ENCODE measurements around the gene ZNF438. TPM values are rescaled to one million over a fixed set of nuclear protein-coding genes. Genes with fewer than 3 reads are reported as not detected.

ZNF438 gene
- total RNA-seq, 2 experiments from 2014 or later: 2.3 to 2.6 TPM

DNA sequence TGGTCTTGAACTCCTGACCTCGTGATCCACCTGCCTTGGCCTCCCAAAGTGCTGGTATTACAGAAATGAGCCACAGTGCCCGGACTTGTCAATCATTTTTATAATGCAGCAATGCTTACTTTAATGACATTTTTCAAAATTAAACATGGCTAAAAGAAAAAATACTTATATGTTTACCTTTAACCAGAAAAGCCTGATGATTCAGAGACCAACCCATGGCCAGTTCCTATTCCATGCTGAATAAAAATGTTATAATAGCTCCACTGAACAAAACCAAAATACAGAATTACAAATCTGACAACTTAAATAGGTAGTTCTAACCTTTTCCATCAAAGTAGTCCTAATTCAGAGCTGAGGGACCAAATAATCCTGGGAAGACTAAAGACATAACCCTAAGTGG, 21.6 kb downstream of the ZNF438 start:
- peaks cover 2% of the 10 kb centered on the region for H3K4me1 Mint-ChIP-seq (ENCODE audit: low read depth)
- no peaks in the 10 kb centered on the region for H3K9me3 Mint-ChIP-seq (ENCODE audit: insufficient read depth)
- H3K36me3 Mint-ChIP-seq (ENCODE audit: low read depth): no peaks in the 10 kb centered on the region
- ChIA-PET CTCF (interaction anchor here (0.9 to 1.6 kb wide), 2 partner anchors 22 to 24 kb away, joined by 3 to 6 read pairs; partner anchors contain the start of gene ZNF438), POLR2A (no interaction called here)
- no peak overlapping the region for H3K27ac Mint-ChIP-seq
- DNase-seq: no peak
- ATAC-seq: no peak
- H3K27me3 Mint-ChIP-seq (ENCODE audit: low read depth): no peaks in the 10 kb centered on the region
- H3K4me3 Mint-ChIP-seq: no peak overlapping the region

DNA sequence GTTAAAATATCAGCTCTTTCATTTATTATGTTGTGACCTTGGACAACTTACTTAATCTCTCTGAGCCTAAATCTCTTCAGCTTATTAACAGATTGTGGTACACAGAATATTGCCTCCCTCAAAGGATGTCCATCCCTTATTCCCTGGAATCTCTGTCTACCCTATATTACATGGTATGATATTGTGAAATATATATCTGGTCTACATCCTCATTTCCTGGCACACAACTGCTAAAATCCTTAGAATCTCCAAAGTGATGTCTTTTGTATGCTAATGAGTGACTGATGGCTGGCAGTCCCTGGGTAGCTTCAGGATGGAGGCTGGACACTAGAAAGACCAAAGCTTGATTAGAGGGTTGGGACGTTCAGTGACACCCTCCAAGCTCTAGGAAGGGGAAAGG, 25.8 kb downstream of the ZNF438 start:
- POLR2A ChIA-PET: no interaction called here
- Mint-ChIP-seq H3K36me3 (ENCODE audit: low read depth) (no peaks in the 10 kb centered on the region), H3K9me3 (ENCODE audit: insufficient read depth) (no peaks in the 10 kb centered on the region), H3K4me1 (ENCODE audit: low read depth) (peaks cover 12% of the 10 kb centered on the region), H3K27me3 (ENCODE audit: low read depth) (no peaks in the 10 kb centered on the region), H3K27ac (no peak overlapping the region), H3K4me3 (no peak overlapping the region)
- ATAC-seq: no peak
- CTCF ChIA-PET: interaction anchor here (1.1 kb wide), 1 partner anchor 11 kb away, joined by 4 read pairs; no protein-coding TSS in a partner anchor
- no peak for DNase-seq

DNA sequence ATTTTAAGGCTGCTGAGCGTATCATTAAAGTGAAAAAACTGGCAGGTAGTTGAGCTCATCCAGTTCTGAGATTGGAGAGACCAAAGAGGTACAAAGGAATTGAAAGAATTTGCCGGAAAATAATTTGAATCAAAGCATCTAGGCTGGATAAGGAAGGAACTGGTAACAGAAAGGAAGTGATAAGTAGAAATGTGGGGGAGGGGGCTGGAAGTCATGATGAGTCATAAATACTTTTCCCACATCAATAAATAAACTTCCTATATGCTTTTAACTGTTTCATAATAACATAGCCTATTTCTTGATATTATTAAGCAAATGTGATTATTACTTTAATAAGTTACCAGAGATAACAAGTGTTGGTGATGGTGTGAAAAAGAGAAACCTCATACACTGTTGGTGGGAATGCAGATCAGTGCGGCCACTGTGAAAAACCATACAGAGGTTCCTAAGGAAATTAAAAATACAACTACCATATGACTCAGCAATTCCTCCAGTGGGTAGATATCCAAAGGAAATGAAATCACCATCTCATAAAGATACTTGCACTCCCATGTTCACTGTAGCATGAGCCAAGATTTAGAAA, 27.0 kb downstream of the ZNF438 start:
- Mint-ChIP-seq H3K4me3 (no peak overlapping the region), H3K4me1 (ENCODE audit: low read depth) (peaks cover 16% of the 10 kb centered on the region), H3K9me3 (ENCODE audit: insufficient read depth) (no peaks in the 10 kb centered on the region), H3K36me3 (ENCODE audit: low read depth) (no peaks in the 10 kb centered on the region), H3K27me3 (ENCODE audit: low read depth) (no peaks in the 10 kb centered on the region), H3K27ac (no peak overlapping the region)
- ATAC-seq (no peak), DNase-seq (no peak)
- CTCF ChIA-PET: interaction anchor here (1.1 kb wide), 1 partner anchor 12 kb away, joined by 4 read pairs; no protein-coding TSS in a partner anchor
- POLR2A ChIA-PET: no interaction called here

DNA sequence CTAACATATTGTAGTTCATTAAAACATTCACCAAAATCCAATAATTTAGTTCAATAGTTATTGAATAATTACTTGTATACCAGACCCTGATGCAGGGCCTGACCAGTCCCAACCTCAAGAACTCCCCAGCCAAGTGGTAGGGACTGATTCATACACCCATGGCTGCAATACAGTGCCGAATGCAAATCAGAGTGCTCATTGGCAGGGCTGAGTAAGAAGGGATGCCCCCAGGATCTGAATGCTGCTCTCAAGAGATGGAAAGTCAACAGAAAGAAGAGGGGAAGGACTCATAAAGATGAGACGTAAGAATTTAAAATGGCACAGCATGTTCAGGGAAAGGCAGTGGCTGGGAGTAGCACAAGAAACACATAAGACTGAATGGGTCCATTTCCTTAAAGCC, 29.9 kb downstream of the ZNF438 start:
- Mint-ChIP-seq H3K9me3 (ENCODE audit: insufficient read depth) (no peaks in the 10 kb centered on the region), H3K4me3 (no peak overlapping the region), H3K27me3 (ENCODE audit: low read depth) (no peaks in the 10 kb centered on the region), H3K36me3 (ENCODE audit: low read depth) (peaks cover 3% of the 10 kb centered on the region), H3K4me1 (ENCODE audit: low read depth) (peaks cover 33% of the 10 kb centered on the region), H3K27ac (no peak overlapping the region)
- ATAC-seq (no peak), DNase-seq (no peak)
- ChIA-PET CTCF (no interaction called here), POLR2A (no interaction called here)

- peaks cover 33% of the 10 kb centered on the region for H3K4me1 Mint-ChIP-seq (ENCODE audit: low read depth)
- H3K36me3 Mint-ChIP-seq (ENCODE audit: low read depth): peaks cover 3% of the 10 kb centered on the region
- H3K27ac Mint-ChIP-seq: no peak overlapping the region
- H3K9me3 Mint-ChIP-seq (ENCODE audit: insufficient read depth): peaks cover 2% of the 10 kb centered on the region
- ATAC-seq (no peak), DNase-seq (no peak)
- H3K27me3 Mint-ChIP-seq (ENCODE audit: low read depth): no peaks in the 10 kb centered on the region
- ChIA-PET CTCF (interaction anchor here (1.4 kb wide), 1 partner anchor 8 kb away, joined by 3 read pairs; no protein-coding TSS in a partner anchor), POLR2A (no interaction called here)
- no peak overlapping the region for H3K4me3 Mint-ChIP-seq
These were observed 30.8 kb downstream of the ZNF438 start for GRCh38 chr10:31000867-31001266.

DNA sequence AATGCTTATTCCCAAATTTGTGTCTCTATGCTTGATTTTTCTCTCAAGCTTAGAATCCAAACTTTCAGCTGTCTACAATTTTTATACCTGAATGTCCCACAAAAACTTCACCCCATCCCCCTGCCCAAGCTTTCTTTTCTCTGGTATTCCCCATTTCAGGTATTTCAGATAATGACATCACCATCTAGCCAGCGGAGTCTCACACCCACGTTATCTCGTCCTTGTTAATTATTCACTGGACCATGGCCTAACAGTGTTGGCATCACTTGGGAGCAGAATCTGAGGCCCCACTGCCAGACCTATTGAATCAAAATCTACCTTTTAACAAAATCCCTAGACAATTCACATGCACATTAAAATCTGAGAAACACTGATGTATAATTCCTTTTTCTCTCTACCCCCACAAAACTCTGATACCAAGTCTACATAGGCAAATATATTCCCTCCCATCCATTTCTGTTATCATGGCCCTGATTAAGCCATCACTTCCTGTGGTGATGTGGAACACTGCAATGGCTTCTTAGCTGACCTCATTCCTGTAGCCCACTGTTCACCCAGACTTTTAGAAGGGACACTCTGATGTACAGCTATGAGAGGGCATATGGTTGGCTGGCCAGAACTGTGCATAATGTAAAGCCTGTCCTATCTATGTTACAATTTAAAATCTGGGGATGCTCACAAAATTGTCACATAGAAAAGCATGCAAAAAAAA, 31.4 kb downstream of the ZNF438 start:
- Mint-ChIP-seq H3K27me3 (ENCODE audit: low read depth) (no peaks in the 10 kb centered on the region), H3K27ac (no peak overlapping the region), H3K4me1 (ENCODE audit: low read depth) (peaks cover 33% of the 10 kb centered on the region), H3K4me3 (no peak overlapping the region), H3K9me3 (ENCODE audit: insufficient read depth) (peaks cover 8% of the 10 kb centered on the region), H3K36me3 (ENCODE audit: low read depth) (peaks cover 4% of the 10 kb centered on the region)
- DNase-seq (no peak), ATAC-seq (no peak)
- ChIA-PET POLR2A (no interaction called here), CTCF (interaction anchor here (0.8 to 1.7 kb wide), 4 partner anchors 9 to 217 kb away, joined by 3 to 6 read pairs (median 3); partner anchors contain the start of gene ZNF438)

- Mint-ChIP-seq H3K27ac (peak overlapping the region; percentile 59), H3K27me3 (ENCODE audit: low read depth) (no peaks in the 10 kb centered on the region), H3K9me3 (ENCODE audit: insufficient read depth) (peaks cover 16% of the 10 kb centered on the region), H3K4me3 (peak overlapping the region; percentile 65), H3K36me3 (ENCODE audit: low read depth) (peaks cover 7% of the 10 kb centered on the region), H3K4me1 (ENCODE audit: low read depth) (peaks cover 23% of the 10 kb centered on the region)
- POLR2A ChIA-PET: no interaction called here
- CTCF ChIA-PET: interaction anchor here (0.8 to 1.7 kb wide), 7 partner anchors 9 to 215 kb away, joined by 3 to 6 read pairs (median 3); partner anchors contain the start of gene ZNF438
- no peak for DNase-seq
- peak; percentile 44 for ATAC-seq
These were observed 32.5 kb downstream of the ZNF438 start for GRCh38 chr10:30999070-30999712.

GRCh38 chr10:30997536-30998235, 34.0 kb downstream of the ZNF438 start:
- DNase-seq: no peak
- no peak overlapping the region for H3K27ac Mint-ChIP-seq
- H3K36me3 Mint-ChIP-seq (ENCODE audit: low read depth): peaks cover 12% of the 10 kb centered on the region
- POLR2A ChIA-PET: no interaction called here
- CTCF ChIA-PET: interaction anchor here (0.7 to 1.6 kb wide), 5 partner anchors 9 to 310 kb away, joined by 3 to 4 read pairs (median 3); partner anchors contain the start of gene ZNF438
- H3K9me3 Mint-ChIP-seq (ENCODE audit: insufficient read depth): peaks cover 16% of the 10 kb centered on the region
- no peaks in the 10 kb centered on the region for H3K27me3 Mint-ChIP-seq (ENCODE audit: low read depth)
- peak overlapping the region; percentile 27 for H3K4me3 Mint-ChIP-seq
- H3K4me1 Mint-ChIP-seq (ENCODE audit: low read depth): peaks cover 21% of the 10 kb centered on the region
- ATAC-seq: no peak

- ATAC-seq: no peak
- ChIA-PET CTCF (interaction anchor here (1.0 kb wide), 1 partner anchor 35 kb away, joined by 3 read pairs; the partner anchor contains the start of gene ZNF438), POLR2A (no interaction called here)
- H3K36me3 Mint-ChIP-seq (ENCODE audit: low read depth): peaks cover 14% of the 10 kb centered on the region
- H3K4me1 Mint-ChIP-seq (ENCODE audit: low read depth): peaks cover 21% of the 10 kb centered on the region
- DNase-seq: no peak
- H3K9me3 Mint-ChIP-seq (ENCODE audit: insufficient read depth): peaks cover 16% of the 10 kb centered on the region
- H3K27me3 Mint-ChIP-seq (ENCODE audit: low read depth): no peaks in the 10 kb centered on the region
- no peak overlapping the region for H3K4me3 Mint-ChIP-seq
- no peak overlapping the region for H3K27ac Mint-ChIP-seq
These were observed 35.1 kb downstream of the ZNF438 start for GRCh38 chr10:30996481-30997005.

DNA sequence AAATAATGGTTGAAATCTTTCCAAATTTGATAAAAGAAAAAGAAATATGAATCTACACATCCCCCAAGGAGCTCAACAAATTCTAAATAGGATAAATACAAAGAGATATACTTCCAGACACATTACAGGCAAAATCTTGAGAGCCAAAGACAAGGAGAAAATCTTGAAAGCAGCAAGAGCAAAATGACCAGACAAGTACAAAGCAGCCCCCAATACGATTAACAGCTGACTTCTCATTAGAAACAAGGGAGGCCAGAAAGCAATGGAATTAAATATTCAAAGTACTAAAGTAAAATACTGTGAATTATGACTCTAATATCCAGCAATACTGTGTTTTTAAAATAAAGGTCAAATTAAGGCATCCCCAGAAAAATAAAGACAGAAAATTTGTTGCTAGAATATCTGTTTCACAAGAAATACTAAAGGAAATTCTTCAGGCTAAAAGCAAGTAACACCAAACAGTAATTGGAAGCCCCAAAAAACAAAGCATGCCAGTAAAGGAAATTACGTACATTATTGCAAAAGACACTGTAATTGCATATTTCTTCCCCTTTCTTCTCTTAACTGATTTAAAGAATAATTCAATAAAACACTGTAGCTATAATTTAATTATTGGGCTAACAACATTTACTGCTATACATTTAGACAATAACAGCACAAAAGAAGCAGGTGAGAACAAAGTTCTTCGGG, 36.4 kb downstream of the ZNF438 start:
- no peak overlapping the region for H3K27ac Mint-ChIP-seq
- no peak overlapping the region for H3K4me3 Mint-ChIP-seq
- no peaks in the 10 kb centered on the region for H3K27me3 Mint-ChIP-seq (ENCODE audit: low read depth)
- ATAC-seq (no peak), DNase-seq (no peak)
- H3K36me3 Mint-ChIP-seq (ENCODE audit: low read depth): peaks cover 14% of the 10 kb centered on the region
- POLR2A ChIA-PET: no interaction called here
- H3K9me3 Mint-ChIP-seq (ENCODE audit: insufficient read depth): peaks cover 16% of the 10 kb centered on the region
- CTCF ChIA-PET: interaction anchor here (1.0 kb wide), 1 partner anchor 211 kb away, joined by 3 read pairs; no protein-coding TSS in a partner anchor
- peaks cover 19% of the 10 kb centered on the region for H3K4me1 Mint-ChIP-seq (ENCODE audit: low read depth)

GRCh38 chr10:30993155-30993554, 38.5 kb downstream of the ZNF438 start:
- no peak for DNase-seq
- Mint-ChIP-seq H3K36me3 (ENCODE audit: low read depth) (peaks cover 11% of the 10 kb centered on the region), H3K4me1 (ENCODE audit: low read depth) (peaks cover 8% of the 10 kb centered on the region), H3K4me3 (no peak overlapping the region), H3K9me3 (ENCODE audit: insufficient read depth) (peaks cover 16% of the 10 kb centered on the region), H3K27ac (no peak overlapping the region), H3K27me3 (ENCODE audit: low read depth) (no peaks in the 10 kb centered on the region)
- ChIA-PET CTCF (no interaction called here), POLR2A (interaction anchor here (0.7 kb wide), 1 partner anchor 283 kb away, joined by 3 read pairs; no protein-coding TSS in a partner anchor)
- no peak for ATAC-seq

All from activated CD8-positive, alpha-beta T cell treated with anti-CD3 and anti-CD28 coated beads, Interleukin-2, amount 10 ng/mL, durations not matched to agents 7 days and 5 days (primary cell).